Lower leg skin (tissue), 3 donors: ENCODE results near the gene TNFAIP8L2.

Experiments used
- POLR2A ChIP-seq, 2 donors: fragments of 450-650 bp; IDR thresholded peaks; one replicate each; pipeline ENCODE4 v1.6.1; 2016 to 2017; ENCODE audit warnings: antibody characterized with exemption in 2 of 2, mild to moderate bottlenecking in 1 of 2, moderate library complexity in 1 of 2
- TF ChIP-seq, protein P1 (sequence below), 3 donors: fragments of 450-650 bp; IDR thresholded peaks; one replicate each; pipeline ENCODE4 v1.5.1; 2016; ENCODE audit warnings: antibody characterized with exemption in 3 of 3, mild to moderate bottlenecking in 3 of 3, moderate library complexity in 2 of 3

DNA sequence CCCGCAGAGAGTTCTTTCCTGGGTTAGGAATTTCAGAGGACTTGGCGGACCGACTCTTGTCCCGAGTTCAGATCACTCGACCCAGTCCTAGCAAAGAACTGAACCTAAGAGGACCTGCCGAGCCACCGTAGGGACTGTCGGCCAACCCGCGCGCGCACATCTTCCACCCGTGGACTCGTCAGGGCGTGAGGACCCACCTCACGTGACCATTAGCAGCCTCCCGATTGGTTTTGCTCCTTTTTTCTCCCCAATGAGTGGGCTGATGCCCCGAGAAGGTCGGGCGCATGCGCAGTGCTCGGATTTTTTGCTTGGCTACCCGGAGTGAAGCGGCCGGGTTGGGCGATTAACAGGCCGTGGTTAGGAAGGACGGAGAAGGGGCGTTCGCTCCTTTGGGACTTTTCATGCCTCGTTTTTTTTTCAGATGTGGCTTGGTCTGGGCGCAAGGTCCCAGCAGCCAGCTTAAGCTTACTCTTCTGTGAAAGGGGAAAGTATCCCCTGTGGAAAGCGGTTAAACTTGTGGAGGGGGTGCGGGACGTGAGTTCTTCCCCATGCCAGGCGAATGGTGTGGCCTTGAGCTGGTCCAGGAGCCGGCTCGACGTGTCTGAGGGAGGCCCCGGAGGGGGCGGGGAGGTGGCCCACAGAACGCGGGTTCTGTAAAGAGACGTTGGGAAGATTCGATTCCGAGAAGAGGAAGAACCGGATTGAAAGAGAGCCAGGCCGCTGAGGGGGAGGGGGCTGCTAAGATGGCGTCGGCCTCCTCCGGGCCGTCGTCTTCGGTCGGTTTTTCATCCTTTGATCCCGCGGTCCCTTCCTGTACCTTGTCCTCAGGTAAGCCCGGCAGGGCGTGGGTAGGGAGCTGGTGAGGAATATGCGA, 42.0 kb downstream of the TNFAIP8L2 start, which contains the start of gene PIP5K1A:
- TF ChIP-seq, protein P1, sequence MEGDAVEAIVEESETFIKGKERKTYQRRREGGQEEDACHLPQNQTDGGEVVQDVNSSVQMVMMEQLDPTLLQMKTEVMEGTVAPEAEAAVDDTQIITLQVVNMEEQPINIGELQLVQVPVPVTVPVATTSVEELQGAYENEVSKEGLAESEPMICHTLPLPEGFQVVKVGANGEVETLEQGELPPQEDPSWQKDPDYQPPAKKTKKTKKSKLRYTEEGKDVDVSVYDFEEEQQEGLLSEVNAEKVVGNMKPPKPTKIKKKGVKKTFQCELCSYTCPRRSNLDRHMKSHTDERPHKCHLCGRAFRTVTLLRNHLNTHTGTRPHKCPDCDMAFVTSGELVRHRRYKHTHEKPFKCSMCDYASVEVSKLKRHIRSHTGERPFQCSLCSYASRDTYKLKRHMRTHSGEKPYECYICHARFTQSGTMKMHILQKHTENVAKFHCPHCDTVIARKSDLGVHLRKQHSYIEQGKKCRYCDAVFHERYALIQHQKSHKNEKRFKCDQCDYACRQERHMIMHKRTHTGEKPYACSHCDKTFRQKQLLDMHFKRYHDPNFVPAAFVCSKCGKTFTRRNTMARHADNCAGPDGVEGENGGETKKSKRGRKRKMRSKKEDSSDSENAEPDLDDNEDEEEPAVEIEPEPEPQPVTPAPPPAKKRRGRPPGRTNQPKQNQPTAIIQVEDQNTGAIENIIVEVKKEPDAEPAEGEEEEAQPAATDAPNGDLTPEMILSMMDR (IDR thresholded peaks at IDR 0.05) = no peak
- TF ChIP-seq POLR2A (IDR thresholded peaks at IDR 0.05) = no peak
